Tibial artery (tissue), 4 donors: ENCODE measurements around the gene RHOV.

Experiments used
- DNase-seq, 2 donors: peaks; one replicate each; pipeline ENCODE4 v3.0.0-alpha.2; 2019
- H3K27ac ChIP-seq, 2 donors: fragments of 200-600 bp; sonication (generic) in 1 of 2; 1 replicate in 1 of 2; 2 replicates in 1 of 2; pipeline ENCODE4 v1.5.1; 2018 to 2019; ENCODE audit warnings: mild to moderate bottlenecking in 1 of 2
- H3K27me3 ChIP-seq, 2 donors: fragments of 200-600 bp; sonication (generic) in 1 of 2; one replicate each; pipeline versions ENCODE4 v1.5.1 to v1.6.0; 2016 to 2019
- H3K36me3 ChIP-seq, 3 donors: fragments of 200-600 bp; sonication (generic) in 2 of 3; one replicate each; pipeline ENCODE4 v1.5.1; 2016 to 2019; ENCODE audit warnings: mild to moderate bottlenecking in 2 of 3
- H3K4me1 ChIP-seq, 4 donors: fragments of 200-600 bp; sonication (generic) in 2 of 4; 1 replicate in 3 of 4; 2 replicates in 1 of 4; pipeline ENCODE4 v1.5.1; 2016 to 2019
- H3K4me3 ChIP-seq, 2 donors: fragments of 200-600 bp; sonication (generic) in 1 of 2; 1 replicate in 1 of 2; 2 replicates in 1 of 2; pipeline ENCODE4 v1.5.1; 2018 to 2019; ENCODE audit warnings: mild to moderate bottlenecking in 2 of 2
- H3K9me3 ChIP-seq, 3 donors: fragments of 200-600 bp; sonication (generic) in 1 of 3; one replicate each; pipeline ENCODE4 v1.5.1; 2016 to 2019
- intact Hi-C: fragments of 100-400 bp; cut with DNase I; formaldehyde crosslinking; loops from one replicate; pipeline ENCODE4 v1.15.0; 2023; ENCODE audit warnings: low total_unique reads
- TF ChIP-seq, protein P1 (sequence below), 2 experiments: fragments of 200-600 bp in 1 of 2; fragments of 450-650 bp in 1 of 2; IDR thresholded peaks; one replicate each; pipeline ENCODE4 v1.5.1; 2017 to 2019; ENCODE audit warnings: antibody characterized with exemption in 2 of 2, mild to moderate bottlenecking in 1 of 2, moderate library complexity in 1 of 2

RHOV gene

DNA sequence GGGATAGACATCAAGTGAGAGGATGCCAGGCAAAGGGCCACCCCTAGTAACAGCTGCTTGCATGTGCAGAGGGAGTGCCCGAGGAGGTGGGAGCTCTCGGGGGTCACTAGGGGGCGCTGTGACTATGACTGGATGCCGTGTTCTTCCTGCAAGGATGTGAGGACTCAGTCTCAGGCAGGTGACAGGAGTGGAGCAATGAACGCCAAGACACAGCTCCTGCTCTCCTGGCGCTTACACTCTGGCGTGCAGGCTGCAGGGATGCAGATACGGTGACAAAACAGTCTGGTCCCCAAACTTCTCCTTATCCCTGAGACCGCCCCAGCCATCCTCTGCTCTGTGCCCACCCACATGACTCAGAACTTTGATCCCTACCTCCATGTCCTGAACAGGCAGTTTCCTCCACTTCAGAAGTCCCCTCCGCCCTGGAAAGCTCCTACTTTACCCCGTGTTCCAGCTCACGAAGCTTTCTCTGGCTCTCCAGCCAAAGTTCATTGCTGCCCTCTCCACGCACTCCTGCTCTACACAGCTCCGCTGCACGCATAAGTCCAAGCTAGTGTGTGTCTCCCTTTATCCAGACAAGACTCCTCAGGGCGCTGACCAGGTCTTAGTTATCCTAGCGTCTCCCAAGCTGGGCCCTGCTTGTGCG lies 14.7 kb downstream of the RHOV start:
- H3K4me3 ChIP-seq, result no peak overlapping the region
- no peak overlapping the region for H3K27ac ChIP-seq
- intact Hi-C loops, result no loop called here
- H3K4me1 ChIP-seq, result peaks cover 0 to 10% (median 2%) of the 10 kb centered on the region in 4 donors
- peak; percentile 56 to 79 for DNase-seq
- H3K9me3 ChIP-seq, result no peaks in the 10 kb centered on the region
- H3K27me3 ChIP-seq, result peaks cover 0 to 36% of the 10 kb centered on the region in 2 donors
- peaks cover 0 to 26% (median 0%) of the 10 kb centered on the region in 3 donors for H3K36me3 ChIP-seq
- TF ChIP-seq, protein P1, sequence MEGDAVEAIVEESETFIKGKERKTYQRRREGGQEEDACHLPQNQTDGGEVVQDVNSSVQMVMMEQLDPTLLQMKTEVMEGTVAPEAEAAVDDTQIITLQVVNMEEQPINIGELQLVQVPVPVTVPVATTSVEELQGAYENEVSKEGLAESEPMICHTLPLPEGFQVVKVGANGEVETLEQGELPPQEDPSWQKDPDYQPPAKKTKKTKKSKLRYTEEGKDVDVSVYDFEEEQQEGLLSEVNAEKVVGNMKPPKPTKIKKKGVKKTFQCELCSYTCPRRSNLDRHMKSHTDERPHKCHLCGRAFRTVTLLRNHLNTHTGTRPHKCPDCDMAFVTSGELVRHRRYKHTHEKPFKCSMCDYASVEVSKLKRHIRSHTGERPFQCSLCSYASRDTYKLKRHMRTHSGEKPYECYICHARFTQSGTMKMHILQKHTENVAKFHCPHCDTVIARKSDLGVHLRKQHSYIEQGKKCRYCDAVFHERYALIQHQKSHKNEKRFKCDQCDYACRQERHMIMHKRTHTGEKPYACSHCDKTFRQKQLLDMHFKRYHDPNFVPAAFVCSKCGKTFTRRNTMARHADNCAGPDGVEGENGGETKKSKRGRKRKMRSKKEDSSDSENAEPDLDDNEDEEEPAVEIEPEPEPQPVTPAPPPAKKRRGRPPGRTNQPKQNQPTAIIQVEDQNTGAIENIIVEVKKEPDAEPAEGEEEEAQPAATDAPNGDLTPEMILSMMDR (IDR thresholded peaks at IDR 0.05), result peak; percentile 52 to 66

DNA sequence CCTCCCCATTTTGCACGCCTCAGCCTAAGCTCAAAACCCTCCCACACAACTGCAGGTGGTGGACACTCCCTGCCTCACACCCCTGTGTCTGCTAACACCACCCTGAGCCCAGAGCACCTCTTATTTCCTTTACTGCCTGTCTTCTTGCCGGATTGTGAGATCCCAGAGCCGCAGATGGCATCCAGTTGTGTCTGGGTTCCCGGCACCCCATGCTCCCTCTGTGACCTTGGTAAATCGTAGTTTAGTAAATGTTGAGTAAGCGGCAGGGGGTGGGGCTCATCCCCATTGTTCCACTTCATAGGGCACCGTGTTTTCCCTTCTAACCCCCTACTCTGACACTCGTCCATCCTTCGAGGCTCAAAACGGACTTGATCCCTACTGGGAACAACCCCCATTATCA lies 15.3 kb downstream of the RHOV start:
- DNase-seq, result no peak
- intact Hi-C loops, result no loop called here
- no peak overlapping the region for H3K27ac ChIP-seq
- TF ChIP-seq, protein P1 (IDR thresholded peaks at IDR 0.05), result no peak
- no peak overlapping the region for H3K4me3 ChIP-seq
- H3K36me3 ChIP-seq, result peaks cover 0 to 32% (median 0%) of the 10 kb centered on the region in 3 donors
- H3K4me1 ChIP-seq, result peaks cover 0 to 10% (median 2%) of the 10 kb centered on the region in 4 donors
- H3K27me3 ChIP-seq, result peaks cover 0 to 29% of the 10 kb centered on the region in 2 donors
- H3K9me3 ChIP-seq, result no peaks in the 10 kb centered on the region

DNA sequence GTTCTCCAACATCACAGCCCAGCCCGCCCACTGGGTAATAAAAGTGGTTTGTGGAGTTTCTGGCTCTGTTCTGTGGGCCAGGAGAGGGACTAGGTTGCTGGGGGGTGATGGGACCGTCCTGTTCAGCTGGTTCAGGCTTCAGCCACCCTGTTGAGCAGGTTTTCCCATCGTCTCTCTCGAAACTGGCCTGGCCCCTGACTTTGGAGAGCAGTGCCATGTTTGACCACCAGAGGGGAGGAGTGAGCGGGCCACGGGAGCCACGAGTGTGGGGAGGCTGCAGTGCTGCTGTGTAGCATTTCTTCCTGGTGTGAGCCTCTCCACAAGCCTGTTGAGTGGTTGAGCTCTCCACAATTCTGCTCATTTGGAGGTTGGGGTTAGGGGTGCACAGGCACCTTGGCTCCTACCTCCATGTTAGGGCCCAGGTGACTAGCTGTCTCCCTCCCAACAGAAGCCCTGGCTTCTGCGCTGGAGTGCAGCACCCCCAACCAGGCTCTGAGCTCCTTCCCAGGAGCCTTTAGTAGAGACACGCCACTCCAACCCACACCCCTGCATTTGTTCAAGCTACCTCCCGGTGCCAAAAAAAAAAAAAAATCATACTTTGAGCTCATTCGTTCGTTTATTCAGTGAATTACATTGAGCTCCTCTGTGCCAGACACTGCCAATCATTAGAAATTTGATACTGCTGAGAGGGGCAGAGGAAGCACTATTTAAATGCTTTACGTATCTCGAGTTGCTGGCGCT lies 16.3 kb downstream of the RHOV start:
- intact Hi-C loops, result no loop called here

DNA sequence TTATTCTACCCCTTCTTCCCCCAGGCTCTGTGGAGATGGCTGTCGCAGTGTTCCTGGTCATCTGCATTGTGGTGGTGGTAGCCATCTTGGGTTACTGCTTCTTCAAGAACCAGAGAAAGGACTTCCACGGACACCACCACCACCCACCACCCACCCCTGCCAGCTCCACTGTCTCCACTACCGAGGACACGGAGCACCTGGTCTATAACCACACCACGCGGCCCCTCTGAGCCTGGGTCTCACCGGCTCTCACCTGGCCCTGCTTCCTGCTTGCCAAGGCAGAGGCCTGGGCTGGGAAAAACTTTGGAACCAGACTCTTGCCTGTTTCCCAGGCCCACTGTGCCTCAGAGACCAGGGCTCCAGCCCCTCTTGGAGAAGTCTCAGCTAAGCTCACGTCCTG lies 17.3 kb downstream of the RHOV start:
- DNase-seq, result no peak
- no peak overlapping the region for H3K4me3 ChIP-seq
- H3K36me3 ChIP-seq, result peaks cover 0 to 42% (median 0%) of the 10 kb centered on the region in 3 donors
- H3K27ac ChIP-seq, result no peak overlapping the region
- peaks cover 0 to 22% of the 10 kb centered on the region in 2 donors for H3K27me3 ChIP-seq
- H3K4me1 ChIP-seq, result peaks cover 0 to 10% (median 2%) of the 10 kb centered on the region in 4 donors
- H3K9me3 ChIP-seq, result no peaks in the 10 kb centered on the region
- TF ChIP-seq, protein P1 (IDR thresholded peaks at IDR 0.05), result no peak
- intact Hi-C loops, result no loop called here

More for the DNA sequence above, 16.3 kb downstream of the RHOV start:
- H3K27me3 ChIP-seq, result peaks cover 0 to 22% of the 10 kb centered on the region in 2 donors
- TF ChIP-seq, protein P1 (IDR thresholded peaks at IDR 0.05), result peak; percentile 91 to 97
- no peak overlapping the region for H3K27ac ChIP-seq
- peaks cover 0 to 10% (median 2%) of the 10 kb centered on the region in 4 donors for H3K4me1 ChIP-seq
- no peaks in the 10 kb centered on the region for H3K9me3 ChIP-seq
- H3K4me3 ChIP-seq, result no peak overlapping the region
- H3K36me3 ChIP-seq, result peaks cover 0 to 42% (median 0%) of the 10 kb centered on the region in 3 donors
- DNase-seq, result peak; percentile 43 to 76

DNA sequence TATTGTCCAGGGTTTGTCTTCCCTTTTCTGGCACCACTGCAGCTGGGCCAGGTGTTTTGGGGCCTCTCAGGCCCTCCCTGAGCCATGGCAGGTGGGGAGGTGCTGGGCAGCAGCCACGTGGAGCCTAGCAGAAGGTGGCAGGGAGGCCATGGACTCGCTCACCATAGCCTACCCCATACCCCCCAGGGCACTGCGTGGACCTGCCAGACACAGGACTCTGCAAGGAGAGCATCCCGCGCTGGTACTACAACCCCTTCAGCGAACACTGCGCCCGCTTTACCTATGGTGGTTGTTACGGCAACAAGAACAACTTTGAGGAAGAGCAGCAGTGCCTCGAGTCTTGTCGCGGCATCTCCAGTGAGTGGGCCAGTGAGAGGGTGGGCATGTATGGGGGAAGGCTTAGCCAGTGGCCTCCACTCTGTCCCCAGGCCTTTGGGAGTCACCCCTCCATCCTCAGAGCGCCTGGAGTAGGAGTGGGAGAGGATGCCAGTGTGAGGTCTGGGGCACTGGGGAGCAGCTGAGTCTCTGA lies 18.3 kb downstream of the RHOV start:
- Histone ChIP-seq H3K4me3 (no peak overlapping the region), H3K27ac (no peak overlapping the region), H3K4me1 (peaks cover 0 to 10% (median 2%) of the 10 kb centered on the region in 4 donors), H3K36me3 (peaks cover 0 to 42% (median 0%) of the 10 kb centered on the region in 3 donors), H3K27me3 (peaks cover 0 to 22% of the 10 kb centered on the region in 2 donors), H3K9me3 (no peaks in the 10 kb centered on the region)
- intact Hi-C loops, result no loop called here
- no peak for DNase-seq
- TF ChIP-seq, protein P1 (IDR thresholded peaks at IDR 0.05), result no peak
